Mucosa of rectum (tissue), 2 donors: Measurements from ENCODE around the gene SPATA1.

ENCODE experiments used
- H3K27ac ChIP-seq, 2 donors: one replicate each; pipeline ENCODE4 v1.7.0; 2013; ENCODE audit warnings: inconsistent platforms in 2 of 2, low read depth in 2 of 2, low read length in 2 of 2
- H3K27me3 ChIP-seq, 2 donors: one replicate each; pipeline ENCODE4 v1.7.0; 2013; ENCODE audit warnings: low read length in 2 of 2; ENCODE audit not compliant: control insufficient read depth in 2 of 2, insufficient read depth in 2 of 2
- H3K36me3 ChIP-seq, 2 donors: one replicate each; pipeline ENCODE4 v1.7.0; 2013; ENCODE audit warnings: low read length in 2 of 2; ENCODE audit not compliant: control insufficient read depth in 2 of 2, insufficient read depth in 2 of 2
- H3K4me1 ChIP-seq, 2 donors: one replicate each; pipeline ENCODE4 v1.7.0; 2013; ENCODE audit warnings: low read length in 2 of 2, mild to moderate bottlenecking in 1 of 2; ENCODE audit not compliant: control insufficient read depth in 2 of 2, insufficient read depth in 2 of 2
- H3K4me3 ChIP-seq, 2 donors: one replicate each; pipeline ENCODE4 v1.7.0; 2013; ENCODE audit warnings: low read length in 2 of 2
- H3K9ac ChIP-seq, 2 donors: one replicate each; pipeline ENCODE4 v1.7.0; 2013; ENCODE audit warnings: low read length in 2 of 2, low read depth in 1 of 2, mild to moderate bottlenecking in 1 of 2
- H3K9me3 ChIP-seq, 2 donors: one replicate each; pipeline ENCODE4 v1.7.0; 2013; ENCODE audit warnings: low read length in 2 of 2; ENCODE audit not compliant: control insufficient read depth in 2 of 2
- donor health status: healthy.
- donor health status: Normal muscosa, but diverticular disease.

SPATA1 gene, protein sequence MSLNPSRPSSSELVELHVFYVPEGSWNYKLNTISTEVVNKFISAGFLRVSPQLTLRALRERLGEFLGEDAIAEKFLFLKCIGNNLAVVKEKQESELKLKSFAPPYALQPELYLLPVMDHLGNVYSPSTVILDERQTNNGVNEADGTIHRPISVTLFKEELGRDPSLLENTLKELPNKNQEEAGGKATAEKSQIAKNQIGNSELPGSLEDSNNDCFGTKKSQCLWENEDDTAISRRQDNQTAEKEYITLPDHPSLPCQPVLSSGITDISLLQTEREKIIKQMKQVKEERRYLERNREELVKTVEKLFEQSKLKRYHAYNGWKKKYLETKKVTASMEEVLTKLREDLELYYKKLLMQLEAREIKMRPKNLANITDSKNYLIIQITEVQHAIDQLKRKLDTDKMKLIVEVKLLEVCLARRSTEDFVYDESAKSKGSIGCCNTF

GRCh38 chr1:84506002-84506728 lies at the start of gene SPATA1, which contains the start of gene GNG5:
SPATA1 (plus strand) TSS chr1:84506386; CDS start chr1:84516360, 9,974 bp downstream.
GNG5 (minus strand) TSS chr1:84506581; CDS start chr1:84506091, 490 bp downstream.
- Histone ChIP-seq H3K27me3 (no peaks in the 10 kb centered on the region), H3K9ac (peak within 1 kb of the TSS; percentile 94 to 96), H3K4me3 (peak within 1 kb of the TSS; percentile 92 to 93), H3K27ac (peak within 1 kb of the TSS; percentile 98), H3K9me3 (no peaks in the 10 kb centered on the region), H3K4me1 (peaks cover 18 to 22% of the 10 kb centered on the region in 2 donors), H3K36me3 (no peaks in the 10 kb centered on the region)

DNA sequence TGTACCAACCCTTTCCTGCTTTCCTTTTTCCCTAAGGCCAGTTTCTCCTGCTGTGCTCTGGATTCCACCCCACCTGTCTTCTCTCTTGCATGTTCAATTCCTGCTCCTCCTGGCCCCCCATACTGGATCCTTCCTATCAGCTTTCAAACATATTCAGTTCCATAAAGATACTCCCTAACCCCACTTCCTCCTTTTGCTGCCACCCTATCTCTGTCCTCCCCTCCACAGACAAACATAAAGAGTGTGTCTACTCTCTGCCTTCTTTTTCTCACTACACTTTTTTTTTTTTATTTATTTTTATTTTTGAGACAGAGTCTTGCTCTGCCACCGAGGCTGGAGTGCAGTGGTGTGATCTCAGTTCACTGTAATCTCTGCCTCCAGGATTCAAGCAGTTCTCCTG lies 44.1 kb upstream of the SPATA1 start:
- Histone ChIP-seq H3K27ac (no peak overlapping the region), H3K9me3 (no peaks in the 10 kb centered on the region), H3K4me1 (no peaks in the 10 kb centered on the region), H3K36me3 (no peaks in the 10 kb centered on the region), H3K4me3 (no peak overlapping the region), H3K27me3 (no peaks in the 10 kb centered on the region), H3K9ac (no peak overlapping the region)

GRCh38 chr1:84467298-84467697 lies 38.9 kb upstream of the SPATA1 start:
- H3K4me1 ChIP-seq: no peaks in the 10 kb centered on the region
- no peaks in the 10 kb centered on the region for H3K9me3 ChIP-seq
- H3K27me3 ChIP-seq: peaks cover 3 to 5% of the 10 kb centered on the region in 2 donors
- H3K27ac ChIP-seq: no peak overlapping the region
- no peak overlapping the region for H3K9ac ChIP-seq
- H3K36me3 ChIP-seq: no peaks in the 10 kb centered on the region
- no peak overlapping the region for H3K4me3 ChIP-seq

DNA sequence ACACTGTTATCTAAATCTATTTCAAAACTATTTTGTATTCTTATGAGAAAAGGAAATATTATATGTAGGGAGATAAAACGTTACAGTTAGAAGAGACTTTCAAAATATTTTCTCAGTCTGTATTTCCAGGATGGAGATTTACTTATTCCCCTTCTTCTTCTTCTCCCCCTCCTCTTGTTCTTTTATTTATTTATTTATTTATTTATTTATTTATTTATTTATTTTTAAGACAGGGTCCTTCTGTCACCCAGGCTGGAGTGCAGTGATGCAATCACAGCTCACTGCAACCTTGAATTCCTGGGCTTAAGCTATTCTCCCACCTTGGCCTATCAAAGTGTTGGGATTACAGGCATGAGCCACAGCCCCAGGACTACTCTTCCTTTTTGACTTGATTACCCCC lies 30.0 kb upstream of the SPATA1 start:
- Histone ChIP-seq H3K27ac (no peak overlapping the region), H3K9ac (no peak overlapping the region), H3K9me3 (no peaks in the 10 kb centered on the region), H3K4me3 (no peak overlapping the region), H3K4me1 (peaks cover 7 to 11% of the 10 kb centered on the region in 2 donors), H3K27me3 (peaks cover 12 to 16% of the 10 kb centered on the region in 2 donors), H3K36me3 (peaks cover 0 to 2% of the 10 kb centered on the region in 2 donors)

DNA sequence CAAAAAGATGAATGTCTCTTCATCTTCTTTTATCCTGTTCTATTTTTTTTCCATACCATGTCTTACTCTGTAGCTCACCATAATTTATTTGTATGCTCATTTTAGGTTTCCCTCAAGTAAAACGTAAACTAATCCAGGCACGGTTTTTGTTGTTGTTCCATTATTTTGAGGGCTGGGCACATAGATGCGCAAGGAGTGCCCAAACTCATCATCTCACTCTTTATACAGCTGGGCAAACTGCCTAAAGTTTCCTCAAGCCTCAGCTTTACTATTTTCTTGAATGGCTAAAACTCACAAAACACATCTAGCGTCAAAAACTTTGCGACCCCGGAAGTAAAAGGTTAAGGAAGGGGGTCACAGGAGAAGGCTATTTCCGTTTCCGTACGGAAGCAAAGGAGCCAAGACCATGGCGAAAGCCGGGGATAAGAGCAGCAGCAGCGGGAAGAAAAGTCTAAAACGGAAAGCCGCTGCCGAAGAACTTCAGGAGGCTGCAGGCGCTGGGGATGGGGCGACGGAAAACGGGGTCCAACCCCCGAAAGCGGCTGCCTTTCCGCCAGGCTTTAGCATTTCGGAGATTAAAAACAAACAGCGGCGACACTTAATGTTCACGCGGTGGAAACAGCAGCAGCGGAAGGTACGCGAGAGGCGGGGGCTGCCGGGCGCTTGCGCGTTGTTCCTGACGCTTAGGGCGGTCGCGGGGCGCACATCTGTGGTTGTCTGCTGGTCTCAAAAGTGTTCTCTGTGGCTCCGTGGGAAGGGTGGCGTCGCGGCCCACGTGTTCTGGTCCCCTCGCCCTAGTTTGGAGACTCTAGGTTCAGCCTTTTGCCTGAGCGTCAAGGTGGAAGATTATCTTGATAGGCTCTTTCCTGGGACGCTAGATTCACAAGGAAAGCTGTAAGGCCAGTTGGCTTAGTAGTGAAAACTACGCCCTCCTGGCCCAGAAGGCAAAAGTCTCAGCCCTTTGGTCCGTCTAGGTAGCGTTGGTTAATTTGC lies 27.0 kb upstream of the SPATA1 start, which contains the start of gene RPF1:
Gene RPF1, plus strand, starts transcription at position 391 of the 993 bp plus-strand sequence. Its CDS starts 16 bp downstream, at position 407.
- Histone ChIP-seq H3K4me1 (peaks cover 7 to 11% of the 10 kb centered on the region in 2 donors), H3K36me3 (peaks cover 9 to 15% of the 10 kb centered on the region in 2 donors), H3K27ac (peak within 1 kb of the TSS; percentile 88 to 91), H3K27me3 (peaks cover 11% of the 10 kb centered on the region in 2 donors), H3K4me3 (peak within 1 kb of the TSS; percentile 94 to 98), H3K9ac (peak within 1 kb of the TSS; percentile 84 to 90), H3K9me3 (no peaks in the 10 kb centered on the region)

GRCh38 chr1:84479998-84480397 lies 26.2 kb upstream of the SPATA1 start:
- Histone ChIP-seq H3K36me3 (peaks cover 9 to 15% of the 10 kb centered on the region in 2 donors), H3K27ac (peak overlapping the region; percentile 88 to 91), H3K4me1 (peaks cover 7 to 11% of the 10 kb centered on the region in 2 donors), H3K27me3 (peaks cover 11% of the 10 kb centered on the region in 2 donors), H3K9ac (peak overlapping the region; percentile 84 to 90), H3K9me3 (no peaks in the 10 kb centered on the region), H3K4me3 (peak overlapping the region; percentile 94 to 98)

DNA sequence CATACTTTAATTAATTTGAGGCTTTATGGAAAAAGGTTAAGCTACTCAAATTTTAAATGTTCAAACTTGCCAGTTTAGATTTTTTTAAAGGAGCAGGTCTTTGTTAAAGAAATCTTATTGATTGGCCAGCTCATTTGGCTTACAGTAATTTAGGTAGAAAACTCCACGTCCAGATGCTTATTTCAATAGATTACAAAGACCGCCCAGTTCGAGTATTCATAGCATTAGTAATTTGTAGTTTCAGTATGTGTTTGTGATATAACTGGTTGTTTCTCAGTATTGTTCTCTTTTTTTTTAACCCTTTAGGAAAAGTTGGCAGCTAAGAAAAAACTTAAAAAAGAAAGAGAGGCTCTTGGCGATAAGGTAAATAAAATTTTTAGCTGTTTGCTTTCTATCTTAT lies 25.5 kb upstream of the SPATA1 start:
- Histone ChIP-seq H3K9ac (no peak overlapping the region), H3K4me3 (peak overlapping the region in 1 of 2 donors; percentile 98), H3K36me3 (peaks cover 9 to 15% of the 10 kb centered on the region in 2 donors), H3K9me3 (no peaks in the 10 kb centered on the region), H3K27ac (no peak overlapping the region), H3K4me1 (peaks cover 7 to 11% of the 10 kb centered on the region in 2 donors), H3K27me3 (peaks cover 6 to 9% of the 10 kb centered on the region in 2 donors)

GRCh38 chr1:84481317-84481716 lies 24.9 kb upstream of the SPATA1 start:
- no peaks in the 10 kb centered on the region for H3K9me3 ChIP-seq
- no peak overlapping the region for H3K4me3 ChIP-seq
- peaks cover 13 to 15% of the 10 kb centered on the region in 2 donors for H3K36me3 ChIP-seq
- H3K27me3 ChIP-seq: peaks cover 6 to 7% of the 10 kb centered on the region in 2 donors
- H3K9ac ChIP-seq: no peak overlapping the region
- no peak overlapping the region for H3K27ac ChIP-seq
- H3K4me1 ChIP-seq: peaks cover 7 to 11% of the 10 kb centered on the region in 2 donors

DNA sequence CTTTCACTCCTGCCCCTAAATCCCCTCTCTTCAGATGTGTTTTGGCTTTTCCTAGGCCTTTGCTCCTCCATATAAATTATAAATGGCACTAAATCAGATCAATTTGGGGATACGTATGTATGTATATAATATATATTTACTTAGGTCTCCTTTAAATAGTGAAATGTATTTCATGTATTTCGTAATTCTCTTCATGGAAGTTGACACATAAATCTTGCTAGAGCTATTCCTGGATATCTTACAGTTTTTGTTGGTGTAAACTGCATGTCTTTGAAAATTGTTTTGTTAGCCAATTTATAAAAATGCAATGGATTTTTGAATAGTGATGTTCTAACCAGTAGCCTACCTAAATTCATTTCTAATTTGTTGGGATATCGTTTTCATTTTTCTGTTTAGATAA lies 18.1 kb upstream of the SPATA1 start:
- no peak overlapping the region for H3K9ac ChIP-seq
- H3K4me1 ChIP-seq: no peaks in the 10 kb centered on the region
- no peaks in the 10 kb centered on the region for H3K9me3 ChIP-seq
- peaks cover 43 to 46% of the 10 kb centered on the region in 2 donors for H3K36me3 ChIP-seq
- H3K27me3 ChIP-seq: no peaks in the 10 kb centered on the region
- H3K27ac ChIP-seq: no peak overlapping the region
- no peak overlapping the region for H3K4me3 ChIP-seq
